NAMALWA (cell line): ENCODE data around the gene SLCO2A1.

Experiments
- DNase-seq: peaks from one replicate; pipeline ENCODE4 v3.0.0-alpha.2; 2015; ENCODE audit warnings: low spot score

The SLCO2A1 gene

DNA sequence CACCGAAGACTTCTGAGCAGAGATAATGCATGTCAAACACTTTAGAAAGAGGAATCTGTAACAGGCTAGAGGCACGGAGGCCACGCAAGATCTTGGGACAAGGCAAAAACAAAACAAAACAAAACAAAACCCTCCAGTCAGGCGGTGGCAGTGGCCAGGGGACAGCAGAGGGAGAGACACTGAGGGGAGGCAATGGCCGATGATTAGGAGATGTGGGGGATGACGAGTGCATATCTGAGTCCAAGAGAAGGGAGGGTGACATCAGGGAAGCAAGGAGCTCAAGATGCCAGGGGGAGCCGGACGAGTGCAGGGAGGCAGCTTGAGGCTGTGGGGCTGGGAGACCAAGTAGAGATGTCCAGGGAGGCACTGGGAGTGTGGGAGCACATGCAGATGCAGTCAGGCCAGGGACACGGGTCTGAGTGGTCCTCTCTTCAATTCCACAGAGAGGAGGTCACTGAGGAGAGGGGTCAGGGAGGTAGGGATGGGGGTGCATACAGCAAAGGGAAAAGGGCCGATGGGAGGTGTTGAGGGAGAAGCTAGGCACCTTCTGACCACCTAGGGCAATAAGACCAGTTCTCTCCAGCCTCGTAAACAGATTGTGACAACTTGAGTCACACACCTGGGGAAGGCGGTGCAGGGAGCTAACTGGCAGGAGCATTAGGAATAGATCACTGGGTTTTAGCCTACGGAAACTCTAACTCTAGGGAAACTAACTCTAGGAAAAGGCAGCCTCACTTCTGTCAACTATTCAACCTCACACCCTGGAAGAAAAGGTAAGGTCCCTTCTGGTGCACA lies 29.6 kb downstream of the SLCO2A1 start:
- no peak for DNase-seq

DNA sequence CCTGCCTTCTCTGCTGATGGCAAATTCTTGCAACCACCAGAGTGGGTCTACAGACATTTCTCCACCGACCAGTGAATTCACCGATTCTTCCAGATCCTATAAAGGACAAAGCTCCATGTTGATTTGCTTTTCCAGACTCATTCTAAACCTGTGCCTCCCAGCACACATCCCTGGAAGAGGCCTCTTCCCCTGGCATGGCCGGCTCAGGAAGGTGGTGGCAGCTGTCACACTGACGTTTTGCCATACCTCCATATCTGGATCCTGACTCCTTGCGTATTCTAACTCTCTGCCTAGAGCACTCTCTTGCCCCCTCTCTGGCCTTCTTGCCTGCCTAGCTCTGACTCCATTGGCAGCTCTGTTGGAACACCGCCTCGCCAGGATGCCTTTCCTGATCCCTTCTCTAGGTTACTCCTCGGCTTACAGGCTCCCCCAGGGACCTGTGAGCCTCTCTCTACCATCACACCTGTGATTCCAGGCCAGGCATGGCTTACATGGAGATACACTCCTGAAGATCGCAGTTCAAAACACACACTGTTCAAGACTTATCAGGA lies 31.0 kb downstream of the SLCO2A1 start:
- no peak for DNase-seq

DNA sequence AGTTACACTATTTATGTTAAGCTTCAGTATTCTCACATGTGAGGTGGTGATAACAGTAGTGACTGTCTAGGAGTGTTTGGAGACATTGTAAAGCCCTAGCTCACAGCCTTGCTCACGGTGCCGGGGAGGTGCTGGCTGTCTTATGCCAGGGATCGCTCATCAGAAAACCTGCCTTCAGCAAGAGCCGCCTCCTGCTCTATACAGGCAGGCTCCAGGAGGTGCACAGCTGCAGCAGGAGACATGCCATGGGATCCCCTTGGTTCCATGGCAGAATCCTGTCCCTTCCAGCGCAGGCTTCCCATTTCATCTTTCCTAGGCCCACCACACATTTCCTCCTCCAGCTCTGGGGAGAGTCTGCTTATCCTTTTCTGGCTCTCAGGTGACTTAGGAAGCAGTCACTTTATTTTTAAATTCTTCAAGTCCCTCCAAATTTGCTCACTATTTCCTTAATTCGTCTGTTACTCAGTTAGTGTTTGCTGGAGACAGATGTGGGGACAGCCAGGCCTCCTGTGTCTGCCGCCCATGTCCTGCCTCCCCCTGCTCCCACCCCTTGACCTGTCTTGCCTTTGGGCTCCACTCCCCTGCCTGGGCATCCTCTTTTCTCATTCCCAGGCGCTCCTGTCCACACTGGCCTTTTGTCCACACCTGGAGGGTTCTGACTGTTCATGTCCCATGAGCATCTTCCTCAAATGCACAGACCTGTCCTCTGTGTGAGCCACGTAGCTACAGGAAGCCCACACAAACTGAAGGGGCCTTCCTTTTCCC lies 31.7 kb downstream of the SLCO2A1 start:
- DNase-seq, result no peak

DNA sequence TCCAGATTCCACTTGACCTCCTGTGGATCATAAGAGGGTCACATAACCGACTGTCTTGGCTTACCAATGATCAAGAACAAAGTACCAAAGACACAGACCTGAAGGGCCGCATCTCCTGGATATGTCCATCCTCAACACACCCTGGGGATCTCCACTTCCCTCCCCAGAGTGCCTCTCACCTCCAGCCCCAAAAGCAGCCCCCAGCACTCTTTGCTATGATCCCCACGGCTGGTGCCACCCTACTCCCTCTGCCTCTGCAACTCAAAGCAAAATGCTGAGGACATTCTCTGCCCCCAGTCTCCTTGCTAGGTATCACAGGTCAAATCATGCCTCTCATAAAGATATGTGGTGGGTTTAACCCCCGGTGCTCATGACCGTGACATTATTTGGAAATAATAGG lies 32.7 kb downstream of the SLCO2A1 start:
- DNase-seq, result no peak

DNA sequence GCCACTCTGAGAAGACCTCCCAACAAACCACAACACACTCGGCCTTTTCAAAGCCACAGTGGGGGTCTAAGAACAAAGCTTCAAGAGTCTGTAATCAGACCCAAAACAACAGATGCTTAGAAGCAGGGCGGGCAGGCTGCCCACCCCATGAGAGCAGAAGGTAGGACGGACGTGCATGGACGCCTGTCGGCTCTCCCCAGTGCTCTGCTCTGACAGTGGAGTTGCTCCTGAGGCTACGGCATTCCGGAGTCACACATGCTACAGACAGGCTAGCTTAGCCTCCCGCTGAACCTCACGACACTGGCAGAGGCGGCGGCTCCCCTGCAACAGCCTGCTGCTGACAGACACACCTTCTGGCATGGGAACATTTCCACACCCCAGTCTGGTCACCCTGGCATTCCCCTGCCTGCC lies 33.5 kb downstream of the SLCO2A1 start:
- DNase-seq, result no peak

DNA sequence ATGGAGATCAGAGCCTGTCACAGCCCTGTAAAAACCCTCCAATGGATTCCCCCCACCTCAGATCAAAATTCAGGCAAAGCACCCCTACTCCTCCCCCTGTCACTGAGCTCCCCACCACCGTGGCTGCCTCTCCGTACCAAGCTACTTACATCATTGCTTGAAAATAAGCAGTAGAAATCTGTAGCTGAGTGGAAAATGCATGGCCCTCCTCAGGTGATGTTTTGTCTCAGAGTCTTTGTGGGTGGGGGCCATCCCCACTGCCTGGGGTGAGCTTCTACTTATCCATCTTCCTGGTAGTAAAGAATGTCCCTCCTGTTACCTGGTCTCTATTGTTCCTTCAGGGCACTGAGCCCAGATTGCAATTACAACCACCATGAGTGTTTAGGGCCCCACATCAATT lies 34.5 kb downstream of the SLCO2A1 start:
- DNase-seq, result no peak

DNA sequence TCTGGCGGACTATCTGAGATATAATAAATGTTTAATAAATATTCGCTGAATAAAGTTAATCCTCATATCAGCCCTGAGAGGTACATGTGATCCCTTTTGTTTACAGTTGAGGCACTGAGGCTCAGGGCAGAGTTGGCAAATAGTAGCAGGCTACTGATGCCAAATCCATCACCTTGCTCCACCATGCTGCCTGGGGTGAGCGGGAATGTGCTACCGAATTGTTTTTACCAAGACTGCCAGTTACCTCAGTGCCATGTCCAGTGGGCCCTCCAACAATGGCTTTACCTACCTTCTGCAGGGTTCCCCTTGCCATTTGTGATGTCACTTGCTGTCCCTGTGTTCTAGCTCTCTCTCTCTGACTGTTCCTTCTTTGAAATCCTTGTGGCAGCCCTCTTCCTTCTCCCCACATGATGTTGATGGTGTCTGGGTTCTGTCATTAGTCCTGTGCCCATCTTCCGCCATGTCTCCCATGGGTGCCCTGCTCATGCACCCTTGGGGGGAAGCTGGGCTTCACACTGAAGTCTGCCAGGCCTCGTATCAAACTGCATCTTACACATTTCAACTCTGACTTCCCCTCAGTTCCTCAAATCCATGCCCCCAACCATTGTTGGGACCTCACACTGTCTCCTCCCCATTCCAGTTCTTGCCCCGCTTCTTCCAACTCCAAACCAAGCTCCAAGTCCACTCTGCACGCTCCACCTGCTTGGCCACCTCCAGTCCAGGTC lies 35.4 kb downstream of the SLCO2A1 start:
- no peak for DNase-seq

DNA sequence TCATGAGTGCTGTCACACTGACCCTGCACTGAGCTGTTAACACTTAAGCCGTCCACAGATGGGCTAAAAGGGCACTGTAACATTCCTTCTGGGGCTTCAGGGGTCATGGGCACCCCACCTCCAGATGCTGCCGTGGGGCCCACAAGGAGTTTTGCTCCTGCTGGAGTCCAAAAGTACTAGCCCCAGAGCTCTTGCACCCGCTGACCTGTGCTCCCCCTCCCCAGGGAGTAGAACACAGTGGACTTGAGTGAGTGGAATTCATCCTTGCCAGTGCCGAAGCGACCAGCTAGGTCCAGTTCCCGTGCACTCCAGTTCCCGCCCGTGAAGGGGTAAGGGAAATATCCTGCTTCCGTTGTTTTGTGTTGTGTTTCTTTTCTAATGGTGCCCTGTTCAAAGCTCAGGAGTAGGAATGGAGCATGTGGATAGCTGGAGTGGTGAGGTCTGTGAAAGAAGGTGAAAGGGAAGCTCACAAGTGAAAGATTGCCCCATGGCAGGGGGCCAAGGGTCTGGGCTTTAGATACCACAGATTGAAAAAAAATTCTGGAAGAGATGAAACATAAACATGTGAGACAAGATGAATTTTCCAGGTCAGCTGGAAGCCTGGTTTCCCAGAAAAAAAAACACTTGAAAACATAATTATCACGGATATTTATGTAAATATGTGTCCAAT lies 36.6 kb downstream of the SLCO2A1 start:
- no peak for DNase-seq

DNA sequence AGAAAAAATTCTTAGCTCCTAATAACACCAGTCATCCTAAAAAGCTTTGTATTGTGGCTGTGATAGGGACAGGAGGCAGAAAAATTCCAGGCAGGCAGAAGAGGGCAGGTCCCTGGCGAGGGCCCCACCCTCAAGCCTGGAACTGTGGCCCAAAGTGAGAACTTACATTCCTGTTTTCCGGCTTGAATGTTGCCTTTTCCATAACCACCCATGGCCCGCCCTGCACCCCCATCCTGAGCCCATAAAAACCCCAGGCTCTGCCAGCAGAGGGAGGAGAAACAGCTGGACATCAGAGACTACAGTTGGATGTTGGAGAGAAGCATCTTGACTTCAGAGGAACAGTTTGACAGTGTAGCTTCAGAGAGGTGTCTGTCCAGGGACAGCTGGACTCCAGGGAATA lies 37.3 kb downstream of the SLCO2A1 start:
- DNase-seq, result no peak

DNA sequence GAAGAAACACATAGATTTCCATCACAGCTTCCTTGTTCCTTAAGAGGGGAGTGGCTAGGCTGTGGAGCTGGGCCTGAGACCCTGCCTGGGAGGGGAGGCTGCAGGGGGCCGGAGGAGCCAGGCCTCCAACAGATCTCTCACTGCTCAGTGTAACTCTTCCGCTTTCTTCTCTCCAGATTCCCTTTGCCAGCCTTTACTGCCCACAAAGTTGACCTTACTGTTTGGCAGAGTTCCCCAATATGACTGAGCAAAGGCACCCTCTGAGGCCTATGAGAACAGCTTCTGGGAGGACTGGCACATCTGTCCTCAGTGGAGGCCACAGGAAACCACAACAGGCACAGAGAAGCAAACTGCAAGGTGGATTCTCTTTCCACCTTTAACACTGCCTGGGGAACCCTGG lies 38.1 kb downstream of the SLCO2A1 start:
- no peak for DNase-seq

DNA sequence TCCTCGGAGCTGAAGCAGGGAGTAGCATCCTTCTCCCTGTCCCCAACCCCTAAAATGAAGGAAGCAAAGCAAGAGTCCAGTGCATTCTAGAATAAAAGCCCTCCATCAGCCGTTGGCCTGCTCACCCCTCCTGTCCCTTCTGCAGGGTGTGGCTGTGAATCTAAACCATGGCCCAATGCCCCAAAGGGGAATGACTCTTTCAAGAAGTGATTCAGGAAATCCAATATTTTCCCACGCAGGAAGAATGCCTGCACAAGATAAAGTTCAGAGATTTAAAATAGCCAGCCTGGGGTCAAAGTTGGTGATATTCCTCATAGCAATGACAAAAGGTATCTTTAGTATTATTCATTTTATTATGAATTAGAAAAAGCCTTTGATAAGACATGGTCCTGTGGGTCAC lies 38.5 kb downstream of the SLCO2A1 start:
- no peak for DNase-seq

DNA sequence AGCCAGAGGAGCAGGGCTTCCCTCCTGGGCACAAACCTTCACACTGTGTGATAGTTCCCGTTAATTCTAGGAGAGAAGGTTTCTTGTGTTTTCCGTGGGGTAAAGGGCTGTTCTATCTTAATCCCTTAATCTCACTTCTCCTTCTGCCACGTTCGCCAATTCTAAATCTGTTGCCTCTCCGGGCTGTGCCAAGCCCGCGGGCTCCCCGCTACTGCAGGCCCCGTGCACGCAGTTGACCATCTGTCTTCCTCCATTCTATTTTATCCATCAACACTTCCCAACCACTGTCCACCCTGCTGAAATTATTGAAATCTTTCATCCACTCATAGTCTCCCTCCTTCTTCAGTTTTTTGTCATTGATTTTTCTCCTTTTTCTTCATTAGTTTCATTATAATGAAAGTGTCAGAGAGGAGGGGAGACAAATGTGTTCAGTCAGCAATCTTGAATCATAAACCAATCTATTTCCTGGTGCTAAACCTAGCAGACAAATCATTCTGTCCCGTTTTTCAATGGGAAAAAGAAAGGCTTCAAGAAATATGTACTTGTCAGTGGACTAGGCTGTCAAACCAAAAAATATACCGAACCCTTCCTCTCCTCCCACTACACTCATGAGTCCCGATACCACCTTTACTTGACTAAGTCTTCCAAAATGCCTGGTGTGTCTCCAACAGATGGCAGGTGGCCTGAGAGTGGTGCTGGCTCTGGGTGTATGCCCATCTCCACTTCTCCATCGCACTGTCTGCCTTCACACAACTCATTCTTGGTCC lies 39.6 kb downstream of the SLCO2A1 start:
- no peak for DNase-seq

DNA sequence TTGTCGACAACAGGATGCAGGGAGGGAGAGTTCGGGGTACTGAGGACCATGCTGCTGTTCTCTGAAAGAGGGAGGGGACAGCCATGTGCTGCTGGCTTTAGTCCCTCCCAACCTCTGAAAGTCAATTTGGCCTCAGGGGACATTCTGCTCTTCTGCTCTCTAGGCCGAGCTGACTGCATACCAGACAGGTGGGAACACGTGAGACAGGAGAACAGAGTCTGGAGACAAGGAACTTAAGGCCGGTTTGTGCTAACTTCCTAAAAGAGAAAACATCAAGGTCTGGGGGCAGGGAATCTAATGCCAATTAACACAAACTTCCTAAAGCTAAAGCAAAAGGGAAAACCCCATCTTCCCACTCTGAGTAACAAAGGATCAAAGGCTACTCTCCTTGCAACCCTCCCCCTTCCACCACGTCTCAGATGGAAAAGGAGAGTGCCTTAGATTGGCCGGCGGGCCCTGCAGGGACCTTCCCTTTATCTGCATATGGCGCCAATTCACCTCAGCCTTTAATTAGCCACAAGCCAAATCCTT lies 41.0 kb downstream of the SLCO2A1 start:
- DNase-seq, result no peak

DNA sequence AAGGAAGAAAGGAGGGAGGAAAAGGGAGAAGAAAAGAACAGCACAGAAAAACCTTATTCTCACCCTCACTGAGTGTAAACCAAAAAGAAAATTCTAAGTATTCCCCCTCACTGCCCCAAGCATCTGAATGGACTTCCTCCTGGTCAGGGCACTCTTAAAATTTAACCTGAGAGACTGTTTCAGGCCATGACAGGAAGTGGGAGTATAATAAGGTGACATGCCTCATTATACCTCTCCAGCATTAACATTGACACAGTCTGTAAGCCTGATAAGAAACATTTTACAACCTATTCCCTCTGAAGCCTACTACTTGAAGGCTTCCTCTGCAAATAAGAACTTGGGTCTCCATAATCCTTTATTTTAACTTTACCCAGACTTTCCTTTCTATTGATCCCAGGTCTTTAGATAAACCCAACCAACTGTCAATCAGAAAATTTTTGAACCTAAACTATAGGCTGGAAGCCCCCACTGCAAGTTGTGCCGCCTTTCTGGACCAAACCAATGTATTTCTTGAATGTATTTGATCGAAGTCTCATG lies 41.7 kb downstream of the SLCO2A1 start:
- DNase-seq, result no peak

DNA sequence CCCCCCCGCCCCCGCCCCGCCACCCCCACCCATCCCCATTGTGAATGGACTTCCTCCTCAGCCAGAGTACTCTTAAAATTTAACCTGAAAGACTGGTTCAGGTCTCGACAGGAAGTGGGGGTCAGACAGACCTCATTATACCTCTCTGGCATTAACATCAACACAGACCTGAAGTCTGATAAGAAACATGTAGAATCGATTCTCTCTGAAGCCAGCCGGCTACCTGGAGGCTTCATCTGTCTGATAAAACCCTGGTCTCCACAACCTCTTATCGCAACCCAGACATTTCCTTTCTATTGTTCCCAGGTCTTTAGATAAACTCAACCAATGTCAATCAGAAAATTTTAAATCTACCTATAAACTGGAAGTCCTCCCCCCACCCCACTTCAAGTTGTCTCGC lies 42.6 kb downstream of the SLCO2A1 start:
- DNase-seq, result no peak

DNA sequence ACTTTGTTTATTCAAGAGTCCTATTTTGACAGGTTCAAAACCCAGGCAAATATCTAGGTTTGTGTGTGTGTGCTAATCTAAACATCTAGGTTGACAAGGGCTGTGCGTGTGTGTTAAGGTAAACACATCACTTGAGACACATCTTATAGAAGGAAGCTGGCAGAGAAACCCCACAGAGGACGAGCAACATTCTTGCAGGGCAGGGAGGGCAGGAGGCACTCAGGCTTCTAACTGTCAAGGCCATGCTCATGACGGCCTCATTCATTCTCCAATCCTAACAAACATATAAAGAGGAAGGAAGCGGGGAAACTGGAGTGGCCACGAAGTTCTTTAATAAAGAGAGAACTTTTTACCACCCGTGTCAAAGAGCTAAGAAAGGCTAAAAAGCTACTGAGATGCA lies 43.4 kb downstream of the SLCO2A1 start:
- no peak for DNase-seq

DNA sequence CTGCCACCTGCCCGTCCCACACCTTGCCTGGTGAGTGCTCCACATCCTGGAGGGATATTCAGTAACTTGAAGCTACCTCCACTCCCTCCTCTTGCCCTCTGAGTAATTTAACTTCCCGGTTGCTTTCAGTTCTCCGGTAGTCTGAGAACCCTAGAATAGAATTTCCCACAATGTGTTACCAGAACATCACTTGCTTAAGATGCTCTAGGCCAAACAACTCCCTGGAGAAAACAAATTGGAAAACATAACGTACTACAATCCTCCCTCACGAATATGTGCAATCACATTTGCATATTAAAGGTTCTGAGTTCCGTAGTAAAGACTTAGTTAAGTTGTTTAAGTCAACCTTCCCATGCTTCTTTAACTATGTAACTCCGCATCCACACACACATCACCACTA lies 44.8 kb downstream of the SLCO2A1 start:
- DNase-seq, result no peak

DNA sequence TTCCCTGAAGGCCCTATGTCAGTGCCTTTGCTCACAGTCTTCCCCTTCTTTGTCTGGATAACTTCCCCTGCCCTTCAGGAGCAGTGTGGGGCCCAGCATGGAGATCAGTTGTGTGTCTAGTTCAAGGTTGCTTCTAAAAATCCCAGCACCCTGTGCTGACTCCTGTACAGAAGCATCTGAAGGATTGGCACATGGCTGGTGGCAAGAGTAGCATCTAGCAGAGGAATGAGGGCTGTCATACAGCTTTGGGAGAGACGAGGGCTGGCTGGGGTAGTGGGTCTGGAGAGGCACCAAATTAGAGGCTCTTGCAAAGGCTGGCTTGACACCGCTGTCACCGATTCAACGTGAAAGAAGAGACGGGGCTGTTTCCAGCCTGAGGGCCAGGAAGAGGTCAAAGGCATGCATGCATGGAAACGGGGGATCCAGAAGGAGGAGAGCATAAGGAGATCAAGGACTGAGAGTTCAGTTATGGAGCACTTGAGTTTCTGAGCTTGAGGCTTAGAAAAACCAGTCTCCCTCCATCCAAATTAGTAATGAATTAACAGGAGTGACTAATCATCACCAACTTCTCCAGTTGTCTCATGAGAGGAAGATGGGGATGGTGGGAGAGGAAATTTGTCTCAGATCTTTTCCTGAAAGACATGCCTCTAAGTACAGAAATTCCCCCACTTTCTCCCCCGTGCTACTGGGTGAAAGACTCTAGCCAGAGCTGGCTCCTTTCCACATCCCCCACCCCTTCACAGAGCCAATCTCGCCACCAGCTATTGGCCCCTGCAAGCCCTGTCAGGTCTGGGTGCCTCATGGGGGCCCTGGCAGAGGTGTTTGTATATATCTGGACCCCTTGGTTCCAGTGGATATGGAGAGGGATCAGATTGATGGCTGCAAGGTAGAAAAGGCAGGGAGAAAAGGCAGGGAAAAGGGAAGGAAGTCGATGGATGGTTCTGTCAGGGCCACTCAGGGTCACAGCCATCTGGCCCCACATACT lies 45.9 kb downstream of the SLCO2A1 start:
- DNase-seq, result no peak

DNA sequence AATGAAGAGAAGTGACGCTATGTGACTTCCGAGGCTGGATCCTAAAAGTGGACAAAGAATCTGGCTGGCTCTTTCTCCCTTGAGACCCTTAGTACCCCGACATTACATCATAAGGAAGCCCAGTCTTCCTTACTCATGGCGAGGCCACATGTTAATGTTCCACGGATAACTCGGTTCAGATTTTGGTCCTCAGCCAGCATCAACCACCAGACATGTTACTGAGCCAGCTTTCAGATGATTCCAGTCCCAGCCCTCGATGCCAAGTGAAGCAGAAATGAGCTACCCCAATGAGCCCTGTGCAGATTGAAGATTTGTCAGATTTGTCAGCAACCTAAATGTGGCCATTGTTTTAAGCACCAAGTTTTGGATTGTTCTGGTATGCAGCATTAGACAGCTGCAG lies 46.6 kb downstream of the SLCO2A1 start:
- DNase-seq, result no peak

DNA sequence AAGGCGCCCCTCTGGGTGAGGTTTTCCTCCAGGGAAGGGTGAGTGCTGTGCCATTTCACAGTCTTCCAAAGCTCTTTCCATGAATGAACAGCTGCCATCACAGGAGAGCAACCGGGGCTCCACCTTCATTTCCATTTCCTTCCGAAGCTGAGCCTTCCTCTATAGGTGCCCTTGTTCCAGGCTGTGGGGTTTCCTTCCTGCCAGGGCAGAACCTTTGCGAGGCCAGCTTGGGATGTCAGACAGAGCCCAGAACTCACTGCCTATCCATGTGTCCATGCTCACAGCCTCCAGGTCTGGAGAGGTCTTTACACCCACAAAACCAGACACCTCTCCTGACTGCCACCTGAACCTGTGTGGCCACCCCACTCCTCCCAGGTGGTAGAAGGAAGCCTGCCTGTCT lies 49.2 kb downstream of the SLCO2A1 start:
- DNase-seq, result no peak
